HG03196 (cell line): Measurements from ENCODE around the gene TAAR8.
A peak's percentile ranks its signal among the peaks of the same experiment; 100 is the strongest.
"Not testable (repeated sequence)": the region's sequence is repeated elsewhere in the genome, so short reads cannot be mapped to it uniquely, and the experiment has no call there.

Source experiments
- ATAC-seq: cut with Tn5 transposase; IDR thresholded peaks from one replicate; pipeline ENCODE4 v1.9.1; 2021; ENCODE audit not compliant: unreplicated experiment

The TAAR8 gene

GRCh38 chr6:132544826-132545225 is 7.6 kb upstream of the TAAR8 start:
- no peak for ATAC-seq

DNA sequence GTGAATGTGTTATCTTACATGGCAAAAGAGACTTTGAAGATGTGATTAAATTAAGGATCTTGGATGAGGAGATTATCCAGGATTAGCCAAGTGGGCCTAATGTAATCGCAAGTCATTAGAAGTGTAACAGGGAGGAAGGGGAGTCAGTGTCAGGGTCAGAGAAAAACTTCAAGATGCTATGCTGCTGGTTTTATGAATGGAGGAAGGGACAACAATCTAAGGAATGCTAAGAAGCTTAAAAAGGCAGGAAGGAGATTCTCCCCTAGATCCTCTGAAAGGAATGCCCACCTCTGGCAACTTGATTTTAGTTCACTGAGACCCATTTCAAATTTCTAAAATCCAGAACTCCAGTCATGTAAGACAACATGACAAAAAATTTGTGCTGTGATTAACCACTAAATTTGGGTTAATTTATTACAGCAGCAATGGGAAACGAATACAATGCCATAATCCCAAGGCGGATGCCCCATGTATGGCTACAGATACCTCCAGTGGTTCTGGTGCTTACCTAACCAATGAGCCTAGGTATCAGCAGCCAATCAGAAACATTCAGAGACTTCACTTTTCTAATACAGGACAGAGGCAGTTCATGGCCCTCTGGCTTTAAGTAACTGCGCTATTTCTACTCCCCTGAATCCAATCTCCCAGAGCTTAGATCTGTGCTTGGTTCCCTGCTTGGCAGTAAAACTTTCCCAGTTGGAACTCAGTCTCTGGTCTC is 3.6 kb upstream of the TAAR8 start:
- no peak for ATAC-seq

GRCh38 chr6:132551214-132551613 is 1.3 kb upstream of the TAAR8 start:
- no peak for ATAC-seq

- ATAC-seq, result not testable (repeated sequence)
Measured at GRCh38 chr6:132560087-132560486, 7.6 kb downstream of the TAAR8 start.

DNA sequence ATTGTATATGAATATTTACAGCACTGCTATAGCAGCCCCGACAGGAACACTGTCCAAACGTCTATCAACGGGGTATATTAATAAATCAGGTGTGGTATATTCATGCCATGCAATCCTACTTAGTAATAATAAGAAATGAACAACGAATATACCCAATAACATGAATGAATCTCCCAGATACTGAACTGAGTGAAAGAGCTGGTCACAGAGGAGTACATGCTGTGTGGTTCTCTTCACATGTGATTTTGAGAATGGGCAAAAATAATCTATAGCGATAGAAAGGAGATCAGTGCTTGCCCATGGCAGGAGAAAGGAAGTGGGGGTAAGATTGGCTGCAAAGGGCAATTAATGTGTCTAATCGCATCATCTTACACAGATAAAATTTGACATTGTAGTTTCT is 13.9 kb downstream of the TAAR8 start:
- ATAC-seq, result no peak

- no peak for ATAC-seq
Measured at GRCh38 chr6:132567566-132567965, 15.1 kb downstream of the TAAR8 start.

- ATAC-seq, result no peak
Measured at GRCh38 chr6:132568611-132569010, 16.1 kb downstream of the TAAR8 start.

GRCh38 chr6:132569170-132569569 is 16.7 kb downstream of the TAAR8 start:
- ATAC-seq, result no peak

GRCh38 chr6:132570221-132570777 is 17.8 kb downstream of the TAAR8 start, which contains the start of gene TAAR6:
TAAR6 (plus strand) TSS chr6:132570322; CDS start chr6:132570322, 0 bp downstream.
- no peak for ATAC-seq

DNA sequence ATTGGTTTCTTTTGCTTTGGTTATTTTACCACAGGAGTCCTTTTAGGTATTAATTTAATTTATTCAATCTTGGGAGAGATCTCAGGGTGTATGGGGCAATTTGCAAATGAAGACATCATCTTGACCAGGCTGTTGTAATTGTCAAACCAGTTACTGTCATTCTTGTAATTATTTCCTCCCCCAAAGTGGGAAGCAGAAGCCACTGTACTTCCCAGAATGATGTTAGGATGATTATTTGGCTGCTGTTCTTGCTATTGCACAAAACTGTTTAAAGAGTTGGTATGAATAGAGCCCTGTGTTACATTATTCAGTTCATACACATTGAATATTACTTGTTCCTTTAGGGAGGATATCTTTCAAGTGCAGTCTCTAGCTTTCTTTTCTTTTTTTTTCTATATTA is 19.3 kb downstream of the TAAR8 start:
- ATAC-seq, result no peak

GRCh38 chr6:132584698-132585097 is 32.2 kb downstream of the TAAR8 start:
- no peak for ATAC-seq

GRCh38 chr6:132587424-132587823 is 35.0 kb downstream of the TAAR8 start:
- no peak for ATAC-seq

DNA sequence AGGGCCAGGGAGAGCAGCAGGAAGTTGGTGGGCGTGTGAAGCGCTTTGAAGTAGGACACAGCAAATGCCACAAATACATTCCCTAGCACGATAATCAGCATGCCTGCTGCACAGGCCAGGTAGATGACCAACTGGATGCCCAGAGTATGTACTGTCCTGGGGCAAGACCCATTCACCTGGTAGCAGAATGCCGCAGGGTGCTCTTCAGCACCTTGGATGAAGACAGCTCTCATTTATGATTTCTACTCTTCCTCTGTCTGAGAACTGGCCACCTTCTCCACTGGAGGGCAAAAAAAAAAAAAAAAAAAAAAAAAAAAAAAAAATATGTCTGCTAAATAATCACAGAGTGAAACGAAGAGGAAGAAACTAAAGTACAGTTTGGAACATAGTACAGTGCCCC is 37.0 kb downstream of the TAAR8 start, which contains the start of gene TAAR5:
Gene TAAR5, minus strand, starts transcription at position 288 of the 400 bp plus-strand sequence. Its CDS starts 55 bp downstream, at position 233.
- no peak for ATAC-seq

GRCh38 chr6:132590362-132590761 is 37.9 kb downstream of the TAAR8 start:
- ATAC-seq, result no peak

- ATAC-seq, result no peak
Measured at GRCh38 chr6:132592855-132593254, 40.4 kb downstream of the TAAR8 start.

DNA sequence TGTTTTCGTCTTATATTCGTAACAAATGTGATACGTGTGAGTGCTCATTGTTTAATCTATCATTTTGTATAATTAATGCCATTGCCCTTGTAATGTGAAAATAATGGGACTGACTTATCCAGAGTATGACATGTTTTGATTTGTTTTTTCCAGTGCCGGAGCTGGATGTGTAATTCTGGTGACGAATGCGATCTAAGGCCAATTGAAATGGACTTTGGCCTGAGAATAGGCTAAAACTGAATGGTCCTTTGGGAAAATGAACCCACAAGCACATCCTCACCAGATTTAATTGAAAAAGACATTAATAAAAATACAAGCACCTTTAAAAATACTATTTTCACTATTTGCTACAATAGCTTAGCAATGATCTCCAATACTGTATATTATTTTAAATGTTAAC is 43.7 kb downstream of the TAAR8 start:
- ATAC-seq, result no peak

DNA sequence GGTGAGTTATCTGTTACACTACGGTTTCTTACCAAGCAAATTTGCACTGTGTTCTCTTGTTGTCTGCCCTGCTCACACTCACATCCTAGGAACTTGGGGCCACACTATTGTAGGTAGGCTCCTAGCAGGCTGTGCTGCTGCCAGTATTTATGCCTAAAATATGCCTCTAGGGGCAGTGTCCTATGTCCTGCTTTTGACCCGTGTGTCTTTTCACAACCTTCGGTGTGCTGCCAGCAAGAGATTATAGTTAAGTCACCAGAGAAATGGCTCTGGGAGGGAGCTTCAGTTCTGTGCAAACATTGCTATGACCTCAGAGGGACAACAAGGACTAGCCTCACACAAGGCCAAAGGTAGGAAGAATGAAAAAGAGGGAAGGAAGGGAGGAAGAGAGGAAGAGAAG is 46.0 kb downstream of the TAAR8 start:
- peak; percentile 67 for ATAC-seq

DNA sequence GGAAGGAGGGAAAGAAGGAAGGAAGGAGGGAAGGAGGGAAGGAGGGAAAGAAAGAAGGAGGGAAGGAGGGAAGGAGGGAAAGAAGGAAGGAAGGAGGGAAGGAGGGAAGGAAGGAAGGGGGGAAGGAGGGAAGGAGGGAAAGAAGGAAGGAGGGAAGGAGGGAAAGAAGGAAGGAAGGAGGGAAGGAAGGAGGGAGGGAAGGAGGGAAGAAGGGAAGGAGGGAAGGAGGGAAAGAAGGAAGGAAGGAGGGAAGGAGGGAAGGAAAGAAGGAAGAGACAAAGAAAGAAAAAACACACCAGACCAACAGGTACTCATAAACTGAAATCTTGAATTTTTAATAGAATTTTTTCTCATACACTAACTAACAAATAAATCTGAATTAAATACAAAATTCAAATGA is 48.4 kb downstream of the TAAR8 start:
- not testable (repeated sequence) for ATAC-seq
